Loucy (cell line): ENCODE data around the gene TTLL13.

Source experiments
- H2AFZ ChIP-seq: fragments of 200-600 bp; sonication (generic); 2 replicates; pipeline ENCODE4 v1.6.0; 2016; ENCODE audit warnings: antibody characterized with exemption, mild to moderate bottlenecking, low read length, moderate library complexity
- H3F3A ChIP-seq: fragments of 200-600 bp; 2 replicates; pipeline ENCODE4 v1.6.0; 2016; ENCODE audit warnings: antibody characterized with exemption, low read depth, mild to moderate bottlenecking
- H3K27me3 ChIP-seq: fragments of 200-600 bp; sonication (generic); 2 replicates; pipeline ENCODE4 v1.6.1; 2014; ENCODE audit warnings: low read length, mild to moderate bottlenecking; ENCODE audit not compliant: insufficient read depth, poor library complexity, severe bottlenecking
- H3K36me3 ChIP-seq: fragments of 200-600 bp; sonication (generic); 2 replicates; pipeline ENCODE4 v1.6.1; 2016; ENCODE audit warnings: low read length; ENCODE audit not compliant: insufficient read depth
- H3K4me1 ChIP-seq: fragments of 200-600 bp; sonication (generic); 2 replicates; pipeline ENCODE4 v1.5.1; 2014; ENCODE audit warnings: low read length, mild to moderate bottlenecking; ENCODE audit not compliant: insufficient read depth, poor library complexity, severe bottlenecking
- H3K4me2 ChIP-seq: fragments of 200-600 bp; sonication (generic); 2 replicates; pipeline ENCODE4 v1.6.0; 2014; ENCODE audit warnings: antibody characterized with exemption, low read length, low read depth, mild to moderate bottlenecking; ENCODE audit not compliant: poor library complexity, severe bottlenecking
- H3K4me3 ChIP-seq: fragments of 200-600 bp; sonication (generic); 2 replicates; pipeline ENCODE4 v1.5.1; 2014; ENCODE audit warnings: low read length, mild to moderate bottlenecking, mixed read lengths; ENCODE audit not compliant: poor library complexity, severe bottlenecking
- H3K79me2 ChIP-seq: fragments of 200-600 bp; sonication (generic); 2 replicates; pipeline ENCODE4 v1.6.1; 2014; ENCODE audit warnings: low read length; ENCODE audit not compliant: insufficient read depth
- H3K9ac ChIP-seq: fragments of 200-600 bp; sonication (generic); 2 replicates; pipeline ENCODE4 v1.6.0; 2014; ENCODE audit warnings: mild to moderate bottlenecking, low read depth, low read length, moderate library complexity; ENCODE audit not compliant: poor library complexity, severe bottlenecking
- H3K9me2 ChIP-seq: fragments of 200-600 bp; sonication (generic); replicated peaks from 2 replicates; pipeline ENCODE4 v1.6.1; 2016; ENCODE audit warnings: low read depth, low read length, mixed read lengths
- H3K9me3 ChIP-seq: fragments of 200-600 bp; sonication (generic); 2 replicates; pipeline ENCODE4 v1.6.1; 2014; ENCODE audit warnings: mild to moderate bottlenecking, antibody characterized with exemption, low read length, low read depth; ENCODE audit not compliant: insufficient read depth
- H4K20me1 ChIP-seq: fragments of 200-600 bp; sonication (generic); 2 replicates; pipeline ENCODE4 v1.6.0; 2014; ENCODE audit warnings: antibody characterized with exemption, low read length, mild to moderate bottlenecking; ENCODE audit not compliant: insufficient read depth, poor library complexity, severe bottlenecking
- CTCF ChIP-seq: fragments of 200-600 bp; sonication (generic); conservative IDR thresholded peaks from 2 replicates; pipeline ENCODE4 v1.5.1; 2014; ENCODE audit warnings: mild to moderate bottlenecking, antibody characterized with exemption, low read length
- EZH2phosphoT487 ChIP-seq: fragments of 200-600 bp; IDR thresholded peaks from 2 replicates; pipeline ENCODE4 v1.6.1; 2018; ENCODE audit warnings: antibody characterized with exemption, mild to moderate bottlenecking, moderate library complexity, borderline replicate concordance

Gene TTLL13

GRCh38 chr15:90209591-90209990 is 39.8 kb upstream of the TTLL13 start:
- Histone ChIP-seq H3K9ac (no peak overlapping the region), H3K36me3 (no peaks in the 10 kb centered on the region), H3K4me3 (no peak overlapping the region), H3F3A (no peaks in the 10 kb centered on the region), H3K27me3 (no peaks in the 10 kb centered on the region), H3K9me3 (no peaks in the 10 kb centered on the region), H4K20me1 (peaks cover 3% of the 10 kb centered on the region), H2AFZ (no peak overlapping the region), H3K79me2 (peaks cover 54% of the 10 kb centered on the region; the same call in 1 of the 2 replicates), H3K9me2 (no peaks in the 10 kb centered on the region), H3K4me1 (peaks cover 24% of the 10 kb centered on the region), H3K4me2 (no peak overlapping the region)
- TF ChIP-seq EZH2phosphoT487 (no peak), CTCF (no peak)

GRCh38 chr15:90210593-90210992 is 38.8 kb upstream of the TTLL13 start:
- H3K4me2 ChIP-seq = no peak overlapping the region
- peaks cover 3% of the 10 kb centered on the region for H4K20me1 ChIP-seq
- peaks cover 44% of the 10 kb centered on the region; the same call in 1 of the 2 replicates for H3K79me2 ChIP-seq
- H3K4me1 ChIP-seq = peaks cover 14% of the 10 kb centered on the region
- H3K9ac ChIP-seq = no peak overlapping the region
- H3F3A ChIP-seq = no peaks in the 10 kb centered on the region
- H2AFZ ChIP-seq = no peak overlapping the region
- H3K27me3 ChIP-seq = no peaks in the 10 kb centered on the region
- no peaks in the 10 kb centered on the region for H3K9me2 ChIP-seq
- no peaks in the 10 kb centered on the region for H3K36me3 ChIP-seq
- no peak overlapping the region for H3K4me3 ChIP-seq
- no peak for TF ChIP-seq EZH2phosphoT487
- no peak for TF ChIP-seq CTCF
- no peaks in the 10 kb centered on the region for H3K9me3 ChIP-seq

- no peaks in the 10 kb centered on the region for H3K27me3 ChIP-seq
- H3K9me3 ChIP-seq = no peaks in the 10 kb centered on the region
- H3K4me3 ChIP-seq = no peak overlapping the region
- peaks cover 10% of the 10 kb centered on the region for H3K4me1 ChIP-seq
- no peak overlapping the region for H3K4me2 ChIP-seq
- no peaks in the 10 kb centered on the region for H3F3A ChIP-seq
- TF ChIP-seq EZH2phosphoT487 (no peak), CTCF (no peak)
- no peaks in the 10 kb centered on the region for H3K36me3 ChIP-seq
- H2AFZ ChIP-seq = no peak overlapping the region
- peaks cover 3% of the 10 kb centered on the region for H4K20me1 ChIP-seq
- H3K9ac ChIP-seq = no peak overlapping the region
- H3K79me2 ChIP-seq = peaks cover 39% of the 10 kb centered on the region; the same call in 1 of the 2 replicates
- no peaks in the 10 kb centered on the region for H3K9me2 ChIP-seq
These were observed 38.3 kb upstream of the TTLL13 start for GRCh38 chr15:90211009-90211408.
